A375 (cell line): ENCODE measurements around the gene TUBGCP5. TPM values are rescaled to one million over a fixed set of nuclear protein-coding genes. Genes with fewer than 3 reads are reported as not detected.

Experiments
- total RNA-seq: library from RNA; depleted of rRNA; stranded (reverse); fragments of >200 nt; shearing (Covaris generic); gene quantifications from 2 replicates; pipeline ENCODE4 v1.2.3, GENCODE V29; 2014; rRNA removed

Gene TUBGCP5
- 28.2 and 33.9 TPM in 2 replicates for total RNA-seq

DNA sequence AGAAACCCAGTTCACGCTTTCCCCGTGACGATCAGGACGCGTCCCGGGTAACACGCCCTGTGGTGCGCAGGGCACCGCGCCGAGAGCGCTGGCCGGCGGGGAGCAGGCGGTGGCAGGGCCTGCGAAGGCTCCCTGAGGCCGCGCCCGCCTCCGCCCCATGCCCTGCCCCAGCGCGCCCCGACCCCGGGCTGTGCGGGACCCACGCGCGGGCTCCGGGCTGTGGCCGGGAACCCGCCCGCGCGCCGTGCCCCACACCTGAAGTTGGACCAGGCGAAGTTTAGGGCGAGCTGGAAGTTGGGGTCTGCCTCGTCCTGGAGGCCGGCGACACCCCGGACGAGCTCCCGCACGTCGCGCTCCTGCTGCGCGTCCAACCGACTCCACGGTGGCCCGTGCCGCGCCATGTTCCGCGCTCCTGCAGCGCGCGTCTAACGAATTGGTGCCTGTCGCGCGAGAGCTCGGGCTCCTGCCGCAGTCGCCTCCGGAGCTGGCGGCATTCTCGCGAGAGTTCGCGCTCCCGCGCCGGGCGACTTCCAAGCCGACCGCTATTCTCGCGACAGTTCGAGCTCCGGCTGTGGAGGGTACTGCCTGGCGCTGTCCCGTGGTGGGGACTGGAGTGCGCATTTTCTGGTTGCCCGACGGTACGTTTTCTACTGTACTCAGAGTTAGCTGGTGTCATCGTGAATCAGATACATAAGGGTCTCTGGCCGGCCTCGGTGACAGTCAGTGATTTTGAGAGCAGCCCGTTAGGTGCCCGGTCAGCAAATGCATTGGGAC, at the start of gene TUBGCP5:
TSS of gene TUBGCP5 (minus strand) at position 427 of the 774 bp plus-strand sequence. CDS start at position 401, 26 bp downstream.

GRCh38 chr15:22980189-22981050, 58.9 kb downstream of the TUBGCP5 start, which contains the start of gene CYFIP1:
TSS of gene CYFIP1 (minus strand) at chr15:22980368. CDS start at chr15:22947285, 33,083 bp downstream.

Other genes starting within 250 kb of the TUBGCP5 start
- 86.3 and 86.7 TPM in 2 replicates for gene NIPA2, start 200.9 kb downstream of the TUBGCP5 start, total RNA-seq
- 85.1 and 92.1 TPM in 2 replicates for gene CYFIP1, start 59.2 kb downstream of the TUBGCP5 start, total RNA-seq
- gene GOLGA6L1, start 97.3 kb upstream of the TUBGCP5 start, total RNA-seq: not detected in 2 replicates